ENCODE data around the gene GPHN.

GRCh38 chr14:66998013-66998412 lies 490.1 kb downstream of the GPHN start:
- TF ChIP-seq, protein P1, sequence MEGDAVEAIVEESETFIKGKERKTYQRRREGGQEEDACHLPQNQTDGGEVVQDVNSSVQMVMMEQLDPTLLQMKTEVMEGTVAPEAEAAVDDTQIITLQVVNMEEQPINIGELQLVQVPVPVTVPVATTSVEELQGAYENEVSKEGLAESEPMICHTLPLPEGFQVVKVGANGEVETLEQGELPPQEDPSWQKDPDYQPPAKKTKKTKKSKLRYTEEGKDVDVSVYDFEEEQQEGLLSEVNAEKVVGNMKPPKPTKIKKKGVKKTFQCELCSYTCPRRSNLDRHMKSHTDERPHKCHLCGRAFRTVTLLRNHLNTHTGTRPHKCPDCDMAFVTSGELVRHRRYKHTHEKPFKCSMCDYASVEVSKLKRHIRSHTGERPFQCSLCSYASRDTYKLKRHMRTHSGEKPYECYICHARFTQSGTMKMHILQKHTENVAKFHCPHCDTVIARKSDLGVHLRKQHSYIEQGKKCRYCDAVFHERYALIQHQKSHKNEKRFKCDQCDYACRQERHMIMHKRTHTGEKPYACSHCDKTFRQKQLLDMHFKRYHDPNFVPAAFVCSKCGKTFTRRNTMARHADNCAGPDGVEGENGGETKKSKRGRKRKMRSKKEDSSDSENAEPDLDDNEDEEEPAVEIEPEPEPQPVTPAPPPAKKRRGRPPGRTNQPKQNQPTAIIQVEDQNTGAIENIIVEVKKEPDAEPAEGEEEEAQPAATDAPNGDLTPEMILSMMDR (IDR thresholded peaks at IDR 0.05): no peak
- no peak for TF ChIP-seq POLR2A (IDR thresholded peaks at IDR 0.05)

All from thyroid gland (tissue), 4 donors.